Endothelial cell of umbilical vein (primary cell): ENCODE data around the gene EAF1. TPM values are rescaled to one million over a fixed set of nuclear protein-coding genes. Genes with fewer than 3 reads are reported as not detected.

Source experiments
- BruUV-seq: library from RNA; stranded (reverse); fragments of 400-500 nt; replicated peaks from 2 replicates; lab custom pipeline; 2021; lab: Mats Ljungman, UMichigan
- CTCF ChIA-PET: fragments of 300-600, 350-600 bp; sonication (Branson Sonifier 250); formaldehyde crosslinking; loops from one replicate; lab custom pipeline; 2021; ENCODE audit warnings: antibody characterized with exemption, inconsistent platforms; lab: Charles Lee
- POLR2A ChIA-PET: fragments of 300-600, 350-600 bp; sonication (Branson Sonifier 250); formaldehyde crosslinking; loops from one replicate; lab custom pipeline; 2021; ENCODE audit warnings: antibody characterized with exemption, inconsistent platforms; lab: Charles Lee
- DNase-seq: peaks from one replicate; pipeline ENCODE4 v3.0.0-alpha.2; 2011; ENCODE audit warnings: low read depth, low spot score
- FAIRE-seq: peaks from 2 replicates; lab custom pipeline; 2011; peaks lifted over from hg19 to GRCh38; lab: Jason Lieb, UNC
- H2AFZ ChIP-seq: 2 replicates; pipeline ENCODE4 v1.6.0; 2012; ENCODE audit warnings: low read depth, low read length, control low read depth, inconsistent platforms
- H3K27ac ChIP-seq: 2 replicates; pipeline ENCODE4 v1.5.1; 2011; ENCODE audit warnings: low read depth, mild to moderate bottlenecking, control low read depth, low read length, moderate library complexity; ENCODE audit not compliant: insufficient read depth
- H3K27me3 ChIP-seq, 2 experiments: 2 replicates each; pipeline versions ENCODE4 v1.6.0 to v1.6.1; 2011; ENCODE audit warnings: low read length in 2 of 2, mixed read lengths in 1 of 2; ENCODE audit not compliant: control insufficient read depth in 2 of 2, insufficient read depth in 2 of 2
- H3K36me3 ChIP-seq, 2 experiments: 2 replicates in 1 of 2; 3 replicates in 1 of 2; pipeline ENCODE4 v1.5.1; 2011; ENCODE audit warnings: low read length in 2 of 2, mild to moderate bottlenecking in 1 of 2, moderate library complexity in 1 of 2; ENCODE audit not compliant: control insufficient read depth in 2 of 2, insufficient read depth in 2 of 2; ENCODE audit errors: extremely low read depth in 1 of 2
- H3K4me1 ChIP-seq: 3 replicates; pipeline ENCODE4 v1.5.1; 2011; ENCODE audit warnings: mild to moderate bottlenecking, low read length; ENCODE audit not compliant: control insufficient read depth, insufficient read depth; ENCODE audit errors: extremely low read depth
- H3K4me2 ChIP-seq: 2 replicates; pipeline ENCODE4 v1.6.1; 2011; ENCODE audit warnings: low read length, control low read depth, mixed read lengths; ENCODE audit not compliant: insufficient read depth
- H3K4me3 ChIP-seq, 3 experiments: fragments of 200-600 bp in 1 of 3; sonication (generic), shearing (Covaris generic) in 1 of 3; replicated peaks in 1 of 3; 2 replicates each; pipeline ENCODE4 v1.5.1; 2011 to 2016; ENCODE audit warnings: control low read depth in 3 of 3, low read length in 3 of 3, mild to moderate bottlenecking in 2 of 3, inconsistent platforms in 1 of 3, low read depth in 1 of 3, moderate library complexity in 1 of 3; ENCODE audit not compliant: insufficient read depth in 1 of 3
- H3K79me2 ChIP-seq: 2 replicates; pipeline ENCODE4 v1.6.0; 2012; ENCODE audit warnings: low read length, inconsistent platforms; ENCODE audit not compliant: control insufficient read depth, insufficient read depth
- H3K9ac ChIP-seq: replicated peaks from 2 replicates; pipeline ENCODE3; 2011; ENCODE audit warnings: low read length, control low read depth; ENCODE audit not compliant: insufficient read depth; ENCODE audit errors: extremely low read depth
- H3K9me1 ChIP-seq: replicated peaks from 3 replicates; pipeline ENCODE4 v1.6.0; 2011; ENCODE audit warnings: mild to moderate bottlenecking, low read length; ENCODE audit not compliant: control insufficient read depth, insufficient read depth; ENCODE audit errors: extremely low read depth
- H3K9me3 ChIP-seq: replicated peaks from 2 replicates; pipeline ENCODE4 v1.5.1; 2012; ENCODE audit warnings: low read length, inconsistent platforms; ENCODE audit not compliant: control insufficient read depth, insufficient read depth
- H4K20me1 ChIP-seq: replicated peaks from 2 replicates; pipeline ENCODE3; 2011; ENCODE audit warnings: mild to moderate bottlenecking, low read length; ENCODE audit not compliant: control insufficient read depth, insufficient read depth; ENCODE audit errors: extremely low read depth
- CTCF ChIP-seq, 2 donors: IDR thresholded peaks; 1 replicate in 1 of 2; 2 replicates in 1 of 2; pipeline ENCODE4 v1.5.1; 2011; ENCODE audit warnings: low read length in 2 of 2, mild to moderate bottlenecking in 2 of 2, moderate library complexity in 2 of 2, control low read depth in 1 of 2, inconsistent platforms in 1 of 2, low read depth in 1 of 2; ENCODE audit not compliant: insufficient read depth in 1 of 2; ENCODE audit errors: extremely low read depth in 1 of 2
- EZH2 ChIP-seq: IDR thresholded peaks from 2 replicates; pipeline ENCODE4 v1.6.1; 2012; ENCODE audit warnings: borderline replicate concordance, low read depth, mild to moderate bottlenecking, moderate library complexity, low read length, inconsistent platforms; ENCODE audit not compliant: severe bottlenecking
- FOS ChIP-seq: IDR thresholded peaks from 2 replicates; pipeline ENCODE4 v1.6.1; 2011; ENCODE audit warnings: mild to moderate bottlenecking, low read length, moderate library complexity, borderline replicate concordance; ENCODE audit not compliant: insufficient read depth
- GATA2 ChIP-seq: IDR thresholded peaks from 2 replicates; pipeline ENCODE4 v1.7.0; 2011; ENCODE audit warnings: low read depth, mild to moderate bottlenecking, moderate library complexity, mixed read lengths, low read length; ENCODE audit not compliant: insufficient read length, insufficient read depth
- JUN ChIP-seq: IDR thresholded peaks from 2 replicates; pipeline ENCODE4 v1.6.1; 2011; ENCODE audit warnings: borderline replicate concordance, low read depth; ENCODE audit not compliant: insufficient read length, insufficient read depth
- MAX ChIP-seq: IDR thresholded peaks from 2 replicates; pipeline ENCODE4 v1.6.1; 2011; ENCODE audit not compliant: insufficient read depth, insufficient read length
- MYC ChIP-seq: IDR thresholded peaks from one replicate; pipeline ENCODE4 v1.6.1; 2011; ENCODE audit warnings: mild to moderate bottlenecking, low read depth, low read length
- POLR2A ChIP-seq: IDR thresholded peaks from 2 replicates; pipeline ENCODE4 v1.6.1; 2012; ENCODE audit warnings: low read depth, mild to moderate bottlenecking, control low read depth, low read length
- POLR2AphosphoS5 ChIP-seq: IDR thresholded peaks from 2 replicates; pipeline ENCODE4 v1.6.1; 2012; ENCODE audit warnings: low read depth, mild to moderate bottlenecking, control low read depth, low read length, moderate library complexity; ENCODE audit not compliant: insufficient read depth
- dilution Hi-C: fragments of 300-500 bp; cut with MboI; formaldehyde crosslinking; loops from one replicate; pipeline ENCODE4 v1.15.0; 2019; ENCODE audit warnings: low sequenced_read_pairs; ENCODE audit not compliant: extremely low pct_ligation_motif_present
- intact Hi-C: fragments of 100-400 bp; cut with micrococcal nuclease; formaldehyde crosslinking; loops from one replicate; pipeline ENCODE4 v1.10.0; 2022
- polyA plus RNA-seq, 4 experiments: library from polyadenylated mRNA; depleted of rRNA in 3 of 4; stranded (reverse) in 3 of 4; unstranded in 1 of 4; fragments of >200 nt; gene quantifications; 2 replicates each; pipeline versions ENCODE4 v1.2.1 to v1.2.3, GENCODE V29; 2011 to 2012; ENCODE audit warnings: missing spikeins in 1 of 4
- total RNA-seq: library from RNA; stranded (reverse); gene quantifications from 2 replicates; pipeline ENCODE4 v1.2.3, GENCODE V29; 2021

Gene EAF1
- total and polyA plus RNA-seq, 2 donors (not counting 3 experiments of a cell fraction or from before 2014, with no cell fraction given), result 8.7 to 18.2 TPM

- no peak overlapping the region for H3K27ac ChIP-seq
- no peaks in the 10 kb centered on the region for H3K4me1 ChIP-seq
- H4K20me1 ChIP-seq, result no peaks in the 10 kb centered on the region
- dilution Hi-C loops (no loop called here), intact Hi-C loops (no loop called here)
- ChIA-PET POLR2A (interaction anchor here (0.5 kb wide), 1 partner anchor 19 kb away, joined by 5 read pairs; no protein-coding TSS in a partner anchor), CTCF (interaction anchor here (1.5 kb wide), 1 partner anchor 22 kb away, joined by 3 read pairs; no protein-coding TSS in a partner anchor)
- no peak for FAIRE-seq
- H3K9me1 ChIP-seq, result no peaks in the 10 kb centered on the region
- no peaks in the 10 kb centered on the region for H3K27me3 ChIP-seq
- H3K4me3 ChIP-seq, result no peak overlapping the region
- no peak overlapping the region for H3K9ac ChIP-seq
- H3K36me3 ChIP-seq, result no peaks in the 10 kb centered on the region
- H3K79me2 ChIP-seq, result no peaks in the 10 kb centered on the region
- no peak overlapping the region for H3K4me2 ChIP-seq
- TF ChIP-seq EZH2, result no peak
- TF ChIP-seq JUN, result no peak
- no peak for TF ChIP-seq GATA2
- no peak for TF ChIP-seq FOS
- no peak for TF ChIP-seq MAX
- no peak for TF ChIP-seq MYC
- TF ChIP-seq POLR2AphosphoS5, result no peak
- TF ChIP-seq POLR2A, result no peak
- no peak for TF ChIP-seq CTCF (IDR thresholded peaks at IDR 0.05; ENCODE audit: extremely low read depth in 1 of 2, insufficient read depth in 1 of 2, low read depth in 1 of 2, low read length in 2 of 2)
- DNase-seq, result no peak
- no peak overlapping the region for H2AFZ ChIP-seq
- no TSS peak for BruUV-seq
- H3K9me3 ChIP-seq, result no peaks in the 10 kb centered on the region
These were observed 51.2 kb downstream of the EAF1 start for GRCh38 chr3:15478640-15478979.
